ENCODE measurements around the gene PGD.
A peak's percentile ranks its signal among the peaks of the same experiment; 100 is the strongest.
"Not testable (repeated sequence)": the region's sequence is repeated elsewhere in the genome, so short reads cannot be mapped to it uniquely, and the experiment has no call there.

PGD gene

DNA sequence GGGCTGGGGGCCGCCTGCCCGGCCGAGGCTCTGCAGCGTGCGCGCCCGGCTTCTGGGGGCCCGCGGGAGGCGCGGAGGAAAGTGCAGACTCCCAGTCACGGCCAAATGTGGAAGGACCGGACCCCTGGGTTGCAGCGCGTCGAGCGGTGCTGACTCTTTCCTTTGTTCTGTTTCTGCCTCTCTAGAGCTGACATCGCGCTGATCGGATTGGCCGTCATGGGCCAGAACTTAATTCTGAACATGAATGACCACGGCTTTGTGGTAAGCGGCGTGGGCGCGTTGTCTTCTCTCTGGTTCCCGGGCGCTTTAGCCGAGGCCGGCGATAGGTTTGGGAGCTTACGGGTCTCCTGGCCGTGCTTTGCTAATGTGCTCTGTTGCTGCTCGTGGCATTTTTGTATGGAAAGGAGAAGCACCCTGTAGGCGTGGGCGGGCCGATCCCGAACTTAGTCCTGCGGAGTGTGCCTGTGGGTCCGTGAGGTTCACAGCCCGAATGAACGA is 629 bp downstream of the PGD start:
- peak in 1 of 2 donors; percentile 2 for DNase-seq (ENCODE audit: low read depth in 2 of 2)

DNA sequence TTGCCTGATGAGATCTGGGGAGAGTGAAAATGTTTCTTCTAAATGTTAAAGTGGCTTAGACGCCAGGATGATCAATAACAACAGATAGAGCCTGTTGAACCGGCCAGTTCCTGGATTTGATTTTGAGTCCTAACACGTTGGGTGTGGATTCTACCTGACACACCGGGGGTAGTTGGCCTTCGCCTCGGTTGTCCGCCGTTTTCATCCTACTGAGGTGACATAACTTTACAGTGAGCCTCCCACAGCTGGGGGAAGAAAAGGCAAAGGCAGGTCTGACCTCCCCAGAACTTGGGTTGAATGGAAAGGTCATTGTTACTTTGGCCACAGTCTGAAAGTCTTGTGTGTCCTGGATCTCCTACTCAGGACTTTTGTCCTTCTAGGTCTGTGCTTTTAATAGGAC is 1.1 kb downstream of the PGD start:
- no peak for DNase-seq (ENCODE audit: low read depth in 2 of 2)

DNA sequence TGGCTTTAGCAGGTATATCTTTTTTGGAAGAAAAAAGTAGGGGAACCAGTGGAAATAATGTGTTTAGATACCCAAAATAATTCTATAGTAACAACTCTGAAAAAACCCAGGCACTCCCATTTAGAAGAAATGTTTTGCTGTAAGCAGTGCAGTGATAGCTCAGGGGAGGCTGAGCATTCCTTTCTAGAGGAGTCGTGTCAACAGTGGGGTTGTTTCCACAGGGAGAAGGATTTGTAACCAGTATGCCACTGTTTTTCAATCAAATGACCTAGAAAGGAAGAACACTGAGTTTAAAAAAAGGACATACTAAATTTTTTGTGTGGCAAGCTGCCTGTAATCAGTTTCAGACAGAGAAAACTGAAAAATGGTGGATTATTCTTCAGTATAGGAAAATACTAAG is 2.4 kb downstream of the PGD start:
- no peak for DNase-seq (ENCODE audit: low read depth in 2 of 2)

DNA sequence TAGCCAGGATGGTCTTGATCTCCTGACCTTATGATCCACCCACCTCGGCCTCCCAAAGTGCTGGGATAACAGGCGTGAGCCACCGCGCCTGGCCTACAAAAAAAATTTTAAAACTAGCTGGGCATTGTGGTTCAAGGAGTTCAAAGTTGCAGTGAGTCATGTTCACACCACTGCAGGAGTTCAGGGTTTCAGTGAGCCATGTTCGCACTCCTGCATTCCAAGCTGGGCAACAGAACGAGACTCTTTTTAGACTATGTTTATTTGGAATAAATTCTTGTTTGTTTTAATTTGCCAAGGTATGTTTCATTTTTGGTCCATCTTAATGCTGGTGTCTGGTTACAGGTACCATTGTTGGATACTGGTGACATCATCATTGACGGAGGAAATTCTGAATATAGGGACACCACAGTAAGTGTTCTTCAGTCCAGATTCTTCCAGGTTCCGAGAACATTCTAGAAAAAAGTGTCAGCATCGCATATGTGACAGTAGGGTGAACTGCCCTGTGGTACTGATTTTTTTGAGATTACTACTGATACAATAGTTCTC is 3.9 kb downstream of the PGD start:
- no peak for DNase-seq (ENCODE audit: low read depth in 2 of 2)

DNA sequence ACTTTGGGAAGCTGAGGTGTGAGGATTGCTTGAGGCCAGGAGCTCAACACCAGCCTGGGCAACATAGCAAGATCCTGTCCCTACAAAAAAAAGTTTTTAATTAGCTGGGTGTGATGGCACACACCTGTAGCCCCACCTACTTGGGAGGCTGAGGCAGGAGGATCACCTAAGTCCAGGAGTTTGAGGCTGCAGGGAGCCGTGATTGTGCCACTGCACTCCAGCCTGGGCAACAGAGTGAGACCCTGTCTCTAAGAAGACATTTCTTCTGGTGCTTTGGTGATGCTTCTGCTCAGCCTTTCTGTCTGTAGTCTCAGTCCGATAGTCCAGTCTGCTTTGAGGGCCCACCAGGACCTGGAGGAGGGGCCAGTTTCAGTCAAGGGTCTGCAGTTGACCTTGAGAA is 8.3 kb downstream of the PGD start:
- DNase-seq (ENCODE audit: low read depth in 2 of 2), result no peak

DNA sequence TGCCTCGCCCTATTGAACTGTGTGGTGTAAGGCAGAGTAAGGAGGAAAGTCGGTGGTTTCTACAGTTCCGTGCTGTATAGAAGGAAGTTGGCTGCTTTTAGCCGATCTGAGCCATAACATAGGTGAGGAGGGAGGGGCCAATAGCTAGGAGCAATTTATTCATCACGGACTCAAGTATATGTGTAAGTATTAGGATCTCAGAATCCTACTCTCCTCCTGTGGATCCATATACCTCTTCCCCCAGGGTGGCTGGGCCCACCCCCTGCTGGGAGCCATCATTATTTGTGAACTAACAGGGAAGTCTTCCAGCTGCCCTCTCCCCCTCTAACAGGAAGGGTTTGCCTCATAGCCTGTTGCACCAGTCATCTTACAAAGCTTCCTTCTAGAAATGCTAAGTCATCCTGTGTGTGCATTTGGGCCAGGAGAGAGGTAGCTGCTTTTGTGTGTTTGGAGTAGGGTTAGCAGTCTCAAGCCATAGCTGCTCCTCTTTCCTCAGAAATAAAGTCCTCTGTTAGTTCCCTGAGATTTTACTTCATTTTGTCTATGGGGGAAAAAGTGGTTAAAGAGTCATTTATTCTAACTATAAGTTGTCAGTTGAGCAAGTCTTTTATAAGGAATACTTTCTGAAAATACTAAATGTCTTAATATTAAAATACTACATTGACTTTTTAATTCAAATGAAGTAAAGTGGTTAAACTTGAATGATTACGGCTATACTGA is 16.5 kb downstream of the PGD start:
- DNase-seq (ENCODE audit: low read depth in 2 of 2), result no peak

DNA sequence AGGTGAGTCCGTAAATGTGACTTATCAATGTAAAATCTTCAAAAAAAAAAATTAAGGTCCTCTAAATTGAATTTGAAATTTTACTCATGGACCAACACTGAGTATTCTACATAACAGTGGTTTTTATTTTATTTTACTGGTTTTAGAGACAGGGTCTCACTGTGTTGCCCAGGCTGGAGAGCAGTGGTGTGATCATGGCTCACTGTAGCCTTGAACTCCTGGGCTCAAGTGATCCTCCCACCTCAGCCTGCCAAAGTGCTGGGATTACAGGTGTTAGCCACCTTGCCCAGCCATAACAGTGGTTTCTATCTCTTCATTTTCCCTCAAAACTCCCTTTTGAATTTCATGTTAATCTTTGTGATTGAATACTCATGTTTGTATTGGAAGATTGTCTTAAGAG is 17.1 kb downstream of the PGD start:
- not testable (repeated sequence) for DNase-seq (ENCODE audit: low read depth in 2 of 2)

DNA sequence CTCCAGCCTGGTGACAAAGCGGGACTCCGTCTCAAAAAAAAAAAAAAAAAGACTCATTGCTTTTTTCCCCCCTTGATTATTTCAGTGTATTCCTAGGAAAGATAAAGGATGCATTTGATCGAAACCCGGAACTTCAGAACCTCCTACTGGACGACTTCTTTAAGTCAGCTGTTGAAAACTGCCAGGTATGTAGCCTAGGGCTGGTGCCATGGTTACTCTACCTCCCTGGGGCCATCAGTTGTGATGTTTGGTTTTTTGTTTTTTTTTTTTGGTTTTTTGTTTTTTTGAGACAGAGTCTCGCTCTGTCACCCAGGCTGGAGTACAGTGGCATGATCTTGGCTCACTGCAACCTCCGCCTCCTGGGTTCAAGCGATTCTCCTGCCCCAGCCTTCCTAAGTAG is 19.9 kb downstream of the PGD start:
- not testable (repeated sequence) for DNase-seq (ENCODE audit: low read depth in 2 of 2)

DNA sequence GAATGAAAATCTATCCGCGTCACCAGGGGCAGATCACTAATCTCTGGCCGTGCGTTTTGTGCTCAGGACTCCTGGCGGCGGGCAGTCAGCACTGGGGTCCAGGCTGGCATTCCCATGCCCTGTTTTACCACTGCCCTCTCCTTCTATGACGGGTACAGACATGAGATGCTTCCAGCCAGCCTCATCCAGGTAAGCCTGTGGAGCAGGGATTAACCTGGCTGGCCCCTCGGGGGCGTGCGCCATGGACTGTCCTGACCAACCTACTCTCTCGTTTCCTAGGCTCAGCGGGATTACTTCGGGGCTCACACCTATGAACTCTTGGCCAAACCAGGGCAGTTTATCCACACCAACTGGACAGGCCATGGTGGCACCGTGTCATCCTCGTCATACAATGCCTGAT is 20.5 kb downstream of the PGD start:
- DNase-seq (ENCODE audit: low read depth in 2 of 2), result no peak

DNA sequence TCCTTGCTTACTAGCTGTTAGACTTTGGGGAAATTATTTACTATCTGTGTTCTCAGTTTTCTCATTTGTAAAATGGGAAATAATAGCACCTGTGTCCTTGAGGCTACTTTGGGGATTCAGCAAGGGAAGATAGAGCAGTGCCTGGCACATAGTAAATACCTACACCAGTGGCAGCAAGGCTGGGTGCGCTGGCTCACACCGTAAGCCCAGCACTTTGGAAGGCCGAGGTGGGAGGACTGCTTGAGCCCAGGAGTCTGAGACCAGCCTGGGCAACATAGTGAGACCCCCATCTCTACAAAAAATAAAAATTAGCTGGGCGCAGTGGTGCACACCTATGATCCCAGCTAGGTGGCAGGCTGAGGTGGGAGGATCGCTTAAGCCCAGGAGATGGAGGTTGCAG is 22.8 kb downstream of the PGD start:
- DNase-seq (ENCODE audit: low read depth in 2 of 2), result no peak

DNA sequence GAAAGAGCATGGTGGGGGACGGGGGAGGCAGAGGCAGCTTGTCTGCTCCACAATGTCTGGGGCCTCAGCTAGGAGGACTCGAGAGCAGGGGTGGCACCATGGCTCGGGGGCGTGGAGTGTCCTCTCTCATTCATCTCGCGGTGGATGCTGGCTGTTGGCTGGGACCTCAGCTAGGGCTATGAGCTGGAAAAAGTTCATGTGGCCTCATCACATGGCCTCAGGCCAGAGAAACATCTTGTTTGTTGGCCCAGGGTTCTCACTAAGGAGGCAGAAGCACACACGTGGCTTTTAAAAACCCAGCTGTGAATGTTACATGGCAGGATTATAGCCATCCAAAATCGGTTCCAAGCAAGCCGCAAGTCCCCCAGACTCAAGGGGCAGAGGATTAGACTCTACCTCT is 25.2 kb downstream of the PGD start:
- DNase-seq (ENCODE audit: low read depth in 2 of 2), result no peak

DNA sequence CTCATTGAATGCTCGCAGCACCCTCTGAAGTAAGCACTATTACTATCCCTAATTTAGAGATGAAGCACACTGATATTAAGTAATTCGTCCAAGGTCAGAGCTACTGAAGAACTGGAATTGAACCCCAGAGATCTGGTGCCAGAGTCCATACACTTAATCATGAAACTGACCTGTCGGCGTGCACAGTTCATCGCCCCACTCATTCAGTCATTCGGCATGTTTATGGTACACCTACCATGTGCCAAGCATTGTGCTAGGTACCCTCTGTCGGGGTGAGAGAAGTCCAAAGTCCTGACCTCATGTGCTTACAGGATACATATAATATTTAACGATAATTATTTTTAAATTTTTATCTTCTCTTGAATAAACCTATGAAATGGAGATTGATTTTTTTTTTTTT is 25.8 kb downstream of the PGD start:
- DNase-seq (ENCODE audit: low read depth in 2 of 2), result no peak

DNA sequence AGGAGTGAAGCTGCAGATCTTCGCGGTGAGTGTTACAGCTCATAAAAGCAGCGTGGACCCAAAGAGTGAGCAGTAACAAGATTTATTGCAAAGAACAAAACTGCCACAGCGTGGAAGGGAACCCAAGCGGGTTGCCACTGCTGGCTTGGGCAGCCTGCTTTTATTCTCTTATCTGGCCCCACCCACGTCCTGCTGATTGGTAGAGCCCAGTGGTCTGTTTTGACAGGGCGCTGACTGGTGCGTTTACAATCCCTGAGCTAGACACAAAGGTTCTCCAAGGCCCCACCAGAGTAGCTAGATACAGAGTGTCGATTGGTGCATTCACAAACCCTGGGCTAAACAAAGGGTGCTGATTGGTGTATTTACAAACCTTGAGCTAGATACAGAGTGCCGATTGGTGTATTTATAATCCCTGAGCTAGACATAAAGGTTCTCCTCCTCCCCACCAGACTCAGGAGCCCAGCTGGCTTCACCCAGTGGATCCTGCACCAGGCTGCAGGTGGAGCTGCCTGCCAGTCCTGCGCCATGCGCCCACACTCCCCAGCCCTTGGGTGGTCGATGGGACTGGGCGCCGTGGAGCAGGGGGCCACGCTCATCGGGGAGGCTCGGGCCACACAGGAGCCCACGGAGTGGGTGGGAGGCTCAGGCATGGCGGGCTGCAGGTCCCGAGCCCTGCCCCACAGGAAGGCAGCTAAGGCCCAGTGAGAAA is 27.1 kb downstream of the PGD start:
- not testable (repeated sequence) for DNase-seq (ENCODE audit: low read depth in 2 of 2)

DNA sequence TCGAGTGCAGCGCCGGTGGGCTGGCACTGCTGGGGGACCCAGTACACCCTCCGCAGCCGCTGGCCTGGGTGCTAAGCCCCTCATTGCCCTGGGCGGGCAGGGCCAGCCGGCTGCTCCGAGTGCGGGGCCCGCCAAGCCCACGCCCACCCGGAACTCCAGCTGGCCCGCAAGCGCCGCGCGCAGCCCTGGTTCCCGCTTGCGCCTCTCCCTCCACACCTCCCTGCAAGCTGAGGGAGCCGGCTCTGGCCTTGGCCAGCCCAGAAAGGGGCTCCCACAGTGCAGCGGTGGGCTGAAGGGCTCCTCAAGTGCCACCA is 27.6 kb downstream of the PGD start:
- not testable (repeated sequence) for DNase-seq (ENCODE audit: low read depth in 2 of 2)

DNA sequence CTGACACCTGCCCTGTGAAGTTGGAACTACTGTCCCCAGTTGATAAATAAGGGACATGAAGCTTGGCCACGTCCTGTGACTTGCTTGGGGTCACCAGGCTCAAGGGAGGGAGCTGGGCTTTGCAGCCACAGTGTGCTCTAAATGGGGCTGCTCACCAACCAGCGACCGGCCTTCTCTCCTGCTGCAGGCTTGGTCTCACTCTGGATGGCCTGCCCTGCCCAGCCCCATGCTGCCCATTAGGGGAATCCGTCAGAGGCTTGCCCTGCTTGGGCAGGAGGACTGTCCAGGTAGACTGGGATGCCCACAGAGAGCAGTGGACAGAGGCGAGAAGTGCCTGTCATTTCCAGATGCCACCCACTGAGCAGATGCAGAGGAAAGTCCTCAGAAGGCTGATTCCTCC is 30.1 kb downstream of the PGD start:
- DNase-seq (ENCODE audit: low read depth in 2 of 2), result no peak

DNA sequence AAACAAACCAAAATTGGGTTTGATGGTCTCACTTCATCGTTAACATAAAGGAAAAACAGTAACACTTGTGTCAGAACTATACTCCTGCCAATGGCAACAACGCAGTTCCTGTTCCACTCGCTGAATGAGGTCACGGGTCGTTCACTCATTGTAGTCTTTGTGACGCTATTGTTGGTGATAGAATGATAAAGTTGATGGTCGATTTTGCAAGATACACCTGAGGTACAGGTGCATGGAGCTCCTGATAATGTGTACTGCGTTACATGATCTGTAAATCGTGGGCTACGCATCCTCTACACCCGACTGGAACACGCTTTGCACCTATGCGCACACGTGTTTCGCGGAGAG is 31.0 kb downstream of the PGD start:
- peak in 1 of 2 donors; percentile 10 for DNase-seq (ENCODE audit: low read depth in 2 of 2)

DNA sequence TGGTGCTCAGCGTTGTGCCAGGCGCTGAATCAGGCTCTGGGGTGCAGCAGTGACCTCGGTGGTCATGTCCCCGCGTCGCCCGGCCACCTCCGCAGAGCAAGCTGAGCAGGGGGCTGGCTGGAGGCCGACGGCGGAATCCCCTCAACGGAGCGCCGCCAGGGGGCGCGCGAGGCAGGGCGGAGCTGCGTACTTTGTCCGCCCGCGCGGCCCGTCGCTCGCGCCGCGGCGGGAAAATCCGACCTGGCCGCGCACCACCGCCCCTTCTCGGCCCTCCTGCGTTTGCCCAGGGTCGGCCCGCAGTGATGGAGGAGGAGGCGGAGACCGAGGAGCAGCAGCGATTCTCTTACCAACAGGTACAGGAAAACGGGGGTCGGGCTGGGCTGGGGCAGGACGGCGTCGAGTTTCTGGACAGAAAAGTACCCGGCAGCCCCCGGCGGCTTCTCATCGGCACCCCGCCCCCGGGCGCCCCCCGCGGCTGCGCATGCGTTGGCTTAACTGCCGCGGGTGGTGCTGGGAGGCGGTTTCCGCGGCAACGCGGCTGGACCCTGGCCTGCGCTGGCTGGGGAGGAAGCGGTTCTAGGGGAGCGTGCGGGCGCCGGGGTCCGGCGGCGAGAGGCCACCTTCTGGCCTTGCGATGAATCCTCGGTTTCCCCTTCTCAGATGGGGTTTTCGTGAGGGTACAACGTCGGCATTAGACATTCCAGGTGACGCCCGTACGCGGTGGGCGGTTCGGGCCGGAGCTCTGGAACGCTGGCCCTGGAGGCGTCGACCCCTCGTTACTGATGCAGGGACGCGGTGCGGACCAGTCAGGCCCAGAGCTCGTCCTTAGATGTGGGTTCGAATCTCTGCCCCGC is 31.6 kb downstream of the PGD start, which contains the start of gene CENPS:
Gene CENPS (plus strand): TSS at position 218 of the 854 bp plus-strand sequence. CDS start 85 bp downstream, at position 303.
- peak; percentile 90 to 98 for DNase-seq (ENCODE audit: low read depth in 2 of 2)

DNA sequence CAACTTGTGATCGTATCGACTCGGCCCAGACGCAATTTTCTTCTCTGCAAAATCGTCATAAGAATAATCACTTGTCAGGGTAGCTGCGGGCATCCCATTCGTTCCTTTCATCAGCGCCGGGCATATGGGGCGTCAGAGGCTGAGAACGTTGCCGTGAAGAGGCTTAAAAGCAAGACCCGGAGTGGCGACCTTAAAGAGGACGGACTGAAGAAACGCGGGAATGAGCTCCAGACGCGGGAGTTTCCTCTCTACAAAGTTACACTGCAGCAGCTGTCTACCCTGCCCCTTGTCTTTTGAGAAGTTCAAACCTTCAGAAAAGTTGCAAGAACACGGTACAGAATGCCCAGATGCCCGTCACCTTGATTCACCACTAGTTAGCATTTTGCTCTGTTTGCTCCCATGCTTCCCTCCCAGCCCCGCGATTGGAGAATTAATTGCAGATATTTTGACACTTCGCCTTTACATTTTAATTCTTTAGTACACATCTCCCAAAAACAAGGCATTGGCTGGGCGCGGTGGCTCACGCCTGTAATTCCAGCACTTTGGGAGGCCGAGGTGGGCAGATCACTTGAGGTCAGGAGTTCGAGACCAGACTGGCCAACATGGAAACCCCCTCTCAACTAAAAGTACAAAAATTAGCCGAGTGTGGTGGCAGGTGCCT is 32.3 kb downstream of the PGD start:
- DNase-seq (ENCODE audit: low read depth in 2 of 2), result no peak

DNA sequence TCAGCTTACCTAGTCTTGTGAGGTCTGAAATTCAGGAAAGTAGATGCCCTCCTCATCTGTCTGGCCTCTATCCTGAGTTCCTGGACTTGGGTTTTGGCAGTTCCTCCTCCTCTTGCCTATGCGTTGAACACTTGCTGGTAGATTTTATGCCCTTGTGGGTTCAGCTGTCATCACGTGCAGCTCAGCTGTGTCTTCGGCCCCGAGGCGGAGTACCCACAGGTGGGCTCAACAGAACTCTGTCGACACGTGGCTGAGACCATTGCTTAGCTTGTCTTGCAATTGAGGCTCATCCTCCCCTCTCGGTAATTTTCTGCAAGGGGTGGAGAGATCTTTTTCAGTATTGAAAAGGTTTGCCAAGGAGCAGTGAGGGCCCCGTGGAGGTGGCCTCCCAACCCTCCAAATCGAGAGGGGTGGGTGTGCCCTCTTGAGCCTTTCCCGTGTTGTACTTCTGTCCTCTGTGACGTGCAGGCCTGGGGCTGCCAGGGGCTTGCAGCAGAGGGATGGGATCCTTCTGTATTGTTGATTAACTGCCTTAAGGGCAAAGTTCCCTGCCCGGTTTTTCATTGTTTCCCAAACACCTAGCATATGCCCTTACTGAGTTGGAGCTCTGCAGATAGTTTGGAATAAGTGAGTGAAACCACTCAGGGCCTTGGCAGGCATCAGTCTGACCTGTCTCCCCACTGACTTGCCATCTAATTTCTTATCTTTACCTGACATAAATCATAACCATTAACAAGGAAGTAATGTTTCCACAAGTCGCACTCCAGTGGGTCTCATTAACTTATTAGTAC is 34.2 kb downstream of the PGD start:
- DNase-seq (ENCODE audit: low read depth in 2 of 2), result no peak

DNA sequence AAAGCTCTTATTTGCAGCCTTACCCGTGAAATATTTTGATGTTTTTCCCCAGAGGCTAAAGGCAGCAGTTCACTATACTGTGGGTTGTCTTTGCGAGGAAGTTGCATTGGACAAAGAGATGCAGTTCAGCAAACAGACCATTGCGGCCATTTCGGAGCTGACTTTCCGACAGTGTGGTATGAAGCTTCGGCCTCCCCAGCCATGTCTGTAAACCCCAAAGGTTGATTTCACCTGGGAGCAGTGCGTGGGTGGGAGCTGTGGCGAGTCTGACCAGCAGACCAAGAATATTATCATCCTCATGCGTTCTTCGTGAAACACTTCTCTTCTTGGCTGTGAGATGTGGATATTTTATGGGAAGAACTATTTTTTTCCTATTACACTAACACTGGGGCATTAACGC is 34.9 kb downstream of the PGD start:
- no peak for DNase-seq (ENCODE audit: low read depth in 2 of 2)

DNA sequence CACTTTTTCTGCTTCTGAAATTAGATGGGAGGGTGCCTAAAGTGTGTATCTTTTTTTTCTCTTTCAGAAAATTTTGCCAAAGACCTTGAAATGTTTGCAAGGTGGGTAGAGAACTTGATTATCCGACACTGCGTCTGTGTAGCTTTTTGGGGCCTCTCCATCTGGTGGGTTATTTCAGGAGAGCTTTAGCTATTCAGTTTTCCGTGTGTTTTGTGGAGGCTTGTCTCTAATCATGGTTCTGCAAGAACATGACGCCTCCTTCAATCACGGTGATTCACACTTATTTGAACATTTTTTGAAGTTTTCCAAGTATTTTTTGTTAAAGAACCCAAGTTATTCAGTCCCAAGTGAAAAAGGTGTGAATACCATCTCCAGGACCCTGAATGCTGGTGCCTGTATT is 35.7 kb downstream of the PGD start:
- DNase-seq (ENCODE audit: low read depth in 2 of 2), result no peak
